ENCODE results near the gene FAM149B1. TPM values are rescaled to one million over a fixed set of nuclear protein-coding genes. Genes with fewer than 3 reads are reported as not detected.

FAM149B1 gene
- total and polyA plus RNA-seq, 2 of the 13 experiments (the other 11 are each of a cell fraction or from before 2014, with no cell fraction given), result 9.3 to 16.8 TPM

DNA sequence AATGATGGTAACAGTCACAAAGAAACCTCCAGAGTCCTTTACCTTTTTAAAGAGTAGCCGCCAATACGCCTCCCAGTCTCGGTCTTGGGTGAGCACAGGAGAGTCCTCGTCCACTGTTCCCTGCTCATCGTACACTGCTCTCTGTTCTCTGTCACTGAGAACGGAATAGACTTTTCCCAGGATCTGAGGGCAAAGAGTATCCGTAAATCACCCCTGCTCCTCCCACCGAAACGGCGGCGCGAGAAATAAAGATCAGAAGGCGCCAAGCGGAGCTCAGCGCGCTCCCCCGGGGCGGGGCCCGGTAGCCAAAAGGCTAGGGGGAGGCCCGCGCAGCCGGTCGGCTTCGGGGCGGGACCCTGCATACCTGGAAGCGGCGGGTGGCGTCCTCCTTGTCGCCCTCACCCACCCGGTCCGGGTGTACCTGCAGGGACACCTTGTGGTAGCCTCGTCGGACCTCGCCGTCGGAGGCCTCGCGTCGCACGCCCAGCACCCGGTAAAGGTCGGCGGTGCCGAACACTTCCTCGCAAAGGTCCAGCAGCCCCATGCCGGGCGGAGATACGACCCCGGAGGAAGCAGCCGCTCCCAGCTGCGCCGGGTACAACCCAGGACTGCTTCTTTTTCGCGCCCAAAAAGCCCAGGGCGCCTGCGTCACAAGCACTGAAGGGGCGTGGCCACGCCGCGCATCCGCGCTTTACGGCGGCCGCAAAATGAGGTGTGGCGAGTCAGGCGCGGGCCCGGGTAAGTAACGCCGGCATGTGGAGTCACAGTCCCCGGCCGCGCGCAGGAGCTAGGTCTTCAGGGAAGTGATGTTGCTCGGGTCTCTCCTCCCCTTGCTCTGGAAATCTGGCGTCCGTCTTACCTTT lies 79.0 kb downstream of the FAM149B1 start, which contains the start of gene DNAJC9 (continued):
- TF ChIP-seq ZMYM2 (CRISPR knock-in tag; IDR thresholded peaks at IDR 0.05) (no peak), ZNF501 (CRISPR knock-in tag; IDR thresholded peaks at IDR 0.05) (peak; percentile 95), IKZF4 (CRISPR knock-in tag; IDR thresholded peaks at IDR 0.05; ENCODE audit: borderline replicate concordance, low read depth, not compliant biosample characterization) (peak; percentile 82), ARID2 (CRISPR knock-in tag; IDR thresholded peaks at IDR 0.05; ENCODE audit: borderline replicate concordance) (peak; percentile 96), NFRKB (IDR thresholded peaks at IDR 0.05) (no peak), NR3C1 (CRISPR knock-in tag; IDR thresholded peaks at IDR 0.05) (no peak), RFX3 (CRISPR knock-in tag; IDR thresholded peaks at IDR 0.05) (no peak), ZNF143 (CRISPR knock-in tag; IDR thresholded peaks at IDR 0.05) (peak; percentile 87), MAF1 (CRISPR knock-in tag; IDR thresholded peaks at IDR 0.05; ENCODE audit: borderline replicate concordance) (peak; percentile 74; the same call in 1 of the 2 replicates), FOXA1 (IDR thresholded peaks at IDR 0.05) (no peak), FOXA1 (CRISPR knock-in tag; IDR thresholded peaks at IDR 0.05) (no peak), TARDBP (CRISPR knock-in tag; IDR thresholded peaks at IDR 0.05) (peak; percentile 67; the same call in 1 of the 2 replicates), ZNF766 (CRISPR knock-in tag; IDR thresholded peaks at IDR 0.05; ENCODE audit: borderline replicate concordance) (0 out of 2 replicates have a peak, but pooled peaks have one; percentile 46), ZNF776 (CRISPR knock-in tag; IDR thresholded peaks at IDR 0.05) (peak; percentile 87; the same call in 1 of the 2 replicates), ZNF773 (CRISPR knock-in tag; IDR thresholded peaks at IDR 0.05; ENCODE audit: borderline replicate concordance) (0 out of 2 replicates have a peak, but pooled peaks have one; percentile 8), ZNF724P (CRISPR knock-in tag; IDR thresholded peaks at IDR 0.05; ENCODE audit: borderline replicate concordance) (no peak; the same call in 1 of the 2 replicates), ZNF276 (CRISPR knock-in tag; IDR thresholded peaks at IDR 0.05; ENCODE audit: low read depth) (peak; percentile 83), ATF2 (CRISPR knock-in tag; IDR thresholded peaks at IDR 0.05) (peak; percentile 73), ZNF337 (CRISPR knock-in tag; IDR thresholded peaks at IDR 0.05; ENCODE audit: borderline replicate concordance, low read depth) (0 out of 2 replicates have a peak, but pooled peaks have one; percentile 35), BCL6 (CRISPR knock-in tag; IDR thresholded peaks at IDR 0.05) (no peak; the same call in none of the 2 replicates), IRF2 (CRISPR knock-in tag; IDR thresholded peaks at IDR 0.05) (peak; percentile 73), REPIN1 (CRISPR knock-in tag; IDR thresholded peaks at IDR 0.05; ENCODE audit: borderline replicate concordance, low read depth) (peak; percentile 94), BCL3 (CRISPR knock-in tag; IDR thresholded peaks at IDR 0.05) (peak; percentile 90; the same call in 1 of the 2 replicates), ZNF792 (CRISPR knock-in tag; IDR thresholded peaks at IDR 0.05) (peak; percentile 71), FOXO1 (CRISPR knock-in tag; IDR thresholded peaks at IDR 0.05) (peak; percentile 51; the same call in 1 of the 2 replicates)
- TF ChIP-seq, protein P1, sequence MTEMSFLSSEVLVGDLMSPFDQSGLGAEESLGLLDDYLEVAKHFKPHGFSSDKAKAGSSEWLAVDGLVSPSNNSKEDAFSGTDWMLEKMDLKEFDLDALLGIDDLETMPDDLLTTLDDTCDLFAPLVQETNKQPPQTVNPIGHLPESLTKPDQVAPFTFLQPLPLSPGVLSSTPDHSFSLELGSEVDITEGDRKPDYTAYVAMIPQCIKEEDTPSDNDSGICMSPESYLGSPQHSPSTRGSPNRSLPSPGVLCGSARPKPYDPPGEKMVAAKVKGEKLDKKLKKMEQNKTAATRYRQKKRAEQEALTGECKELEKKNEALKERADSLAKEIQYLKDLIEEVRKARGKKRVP (CRISPR knock-in tag; IDR thresholded peaks at IDR 0.05), result peak in 1 of 2 experiments; percentile 54; a peak in 1 of 4 replicates

Data from HepG2 (cell line).